Measurements from ENCODE around the gene DBX2.

- TF ChIP-seq CTCF (IDR thresholded peaks at IDR 0.05): no peak
- no peak for TF ChIP-seq POLR2A (IDR thresholded peaks at IDR 0.05)
These were observed 24.8 kb upstream of the DBX2 start for GRCh38 chr12:45075587-45076282.

Measured in uterus (tissue), 2 donors.